ENCODE results near the gene CDON. TPM values are rescaled to one million over a fixed set of nuclear protein-coding genes. Genes with fewer than 3 reads are reported as not detected.
A peak's percentile ranks its signal among the peaks of the same experiment; 100 is the strongest.

Gene CDON
- total and polyA plus RNA-seq, 2 of the 13 experiments (the other 11 are each of a cell fraction or from before 2014, with no cell fraction given), result 9.6 to 12.8 TPM

DNA sequence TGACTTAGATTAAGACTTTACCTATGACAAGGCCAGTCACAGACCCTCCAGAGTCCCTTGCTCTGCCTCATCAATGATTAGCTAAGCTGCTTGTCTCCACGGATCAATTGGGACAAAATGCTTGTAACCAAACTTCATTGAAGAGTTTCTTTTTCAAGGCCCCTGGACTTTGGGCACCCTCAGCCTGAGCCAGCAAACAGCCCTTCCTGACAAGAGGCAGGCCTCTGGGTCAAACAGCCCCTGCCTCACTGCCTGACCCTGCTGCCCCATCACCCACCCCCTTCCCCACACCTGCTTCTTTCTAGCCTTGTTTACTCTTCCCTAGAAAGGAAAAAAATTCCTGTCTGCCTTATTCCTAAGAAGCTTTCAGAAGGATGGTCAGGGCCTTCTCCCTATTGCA is 26.3 kb upstream of the CDON start (continued):
- TF ChIP-seq FOXA3 (CRISPR knock-in tag; IDR thresholded peaks at IDR 0.05) (peak; percentile 87), U2AF2 (IDR thresholded peaks at IDR 0.05; ENCODE audit: low read depth, low read length) (no peak), SOX5 (CRISPR knock-in tag; IDR thresholded peaks at IDR 0.05; ENCODE audit: borderline replicate concordance) (peak; percentile 54; the same call in 1 of the 2 replicates), ZNF230 (CRISPR knock-in tag; IDR thresholded peaks at IDR 0.05) (no peak), HOXA7 (CRISPR knock-in tag; IDR thresholded peaks at IDR 0.05) (no peak), ZNF180 (CRISPR knock-in tag; IDR thresholded peaks at IDR 0.05; ENCODE audit: borderline replicate concordance, low read depth) (no peak), RBM22 (optimal IDR thresholded peaks at IDR 0.05; ENCODE audit: low read length) (no peak), THAP11 (CRISPR knock-in tag; IDR thresholded peaks at IDR 0.05) (no peak), ZNF121 (CRISPR knock-in tag; IDR thresholded peaks at IDR 0.05) (no peak), ZNF33A (CRISPR knock-in tag; IDR thresholded peaks at IDR 0.05; ENCODE audit: borderline replicate concordance) (no peak), SPEN (CRISPR knock-in tag; IDR thresholded peaks at IDR 0.05; ENCODE audit: low read depth) (peak; percentile 51; the same call in 1 of the 2 replicates), NR2F6 (IDR thresholded peaks at IDR 0.05) (peak; percentile 89), NR2F6 (CRISPR knock-in tag; IDR thresholded peaks at IDR 0.05) (peak; percentile 87), BORCS8-MEF2B (CRISPR knock-in tag; IDR thresholded peaks at IDR 0.05) (no peak), XRCC5 (optimal IDR thresholded peaks at IDR 0.05; ENCODE audit: low read length) (peak; percentile 30), ZNF431 (CRISPR knock-in tag; IDR thresholded peaks at IDR 0.05; ENCODE audit: borderline replicate concordance, low read depth) (0 out of 2 replicates have a peak, but pooled peaks have one; percentile 38), KLF16 (CRISPR knock-in tag; IDR thresholded peaks at IDR 0.05) (0 out of 4 replicates have a peak, but pooled peaks of 1 of the 2 experiments have one; percentile 58)
- TF ChIP-seq, protein P1, sequence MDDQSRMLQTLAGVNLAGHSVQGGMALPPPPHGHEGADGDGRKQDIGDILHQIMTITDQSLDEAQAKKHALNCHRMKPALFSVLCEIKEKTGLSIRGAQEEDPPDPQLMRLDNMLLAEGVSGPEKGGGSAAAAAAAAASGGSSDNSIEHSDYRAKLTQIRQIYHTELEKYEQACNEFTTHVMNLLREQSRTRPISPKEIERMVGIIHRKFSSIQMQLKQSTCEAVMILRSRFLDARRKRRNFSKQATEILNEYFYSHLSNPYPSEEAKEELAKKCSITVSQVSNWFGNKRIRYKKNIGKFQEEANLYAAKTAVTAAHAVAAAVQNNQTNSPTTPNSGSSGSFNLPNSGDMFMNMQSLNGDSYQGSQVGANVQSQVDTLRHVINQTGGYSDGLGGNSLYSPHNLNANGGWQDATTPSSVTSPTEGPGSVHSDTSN (CRISPR knock-in tag; IDR thresholded peaks at IDR 0.05; ENCODE audit: borderline replicate concordance), result no peak
- TF ChIP-seq, protein P2, sequence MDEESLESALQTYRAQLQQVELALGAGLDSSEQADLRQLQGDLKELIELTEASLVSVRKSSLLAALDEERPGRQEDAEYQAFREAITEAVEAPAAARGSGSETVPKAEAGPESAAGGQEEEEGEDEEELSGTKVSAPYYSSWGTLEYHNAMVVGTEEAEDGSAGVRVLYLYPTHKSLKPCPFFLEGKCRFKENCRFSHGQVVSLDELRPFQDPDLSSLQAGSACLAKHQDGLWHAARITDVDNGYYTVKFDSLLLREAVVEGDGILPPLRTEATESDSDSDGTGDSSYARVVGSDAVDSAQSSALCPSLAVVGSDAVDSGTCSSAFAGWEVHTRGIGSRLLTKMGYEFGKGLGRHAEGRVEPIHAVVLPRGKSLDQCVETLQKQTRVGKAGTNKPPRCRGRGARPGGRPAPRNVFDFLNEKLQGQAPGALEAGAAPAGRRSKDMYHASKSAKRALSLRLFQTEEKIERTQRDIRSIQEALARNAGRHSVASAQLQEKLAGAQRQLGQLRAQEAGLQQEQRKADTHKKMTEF (CRISPR knock-in tag; IDR thresholded peaks at IDR 0.05), result peak; percentile 64; the same call in 1 of the 2 replicates
- TF ChIP-seq, protein P3, sequence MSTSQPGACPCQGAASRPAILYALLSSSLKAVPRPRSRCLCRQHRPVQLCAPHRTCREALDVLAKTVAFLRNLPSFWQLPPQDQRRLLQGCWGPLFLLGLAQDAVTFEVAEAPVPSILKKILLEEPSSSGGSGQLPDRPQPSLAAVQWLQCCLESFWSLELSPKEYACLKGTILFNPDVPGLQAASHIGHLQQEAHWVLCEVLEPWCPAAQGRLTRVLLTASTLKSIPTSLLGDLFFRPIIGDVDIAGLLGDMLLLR (CRISPR knock-in tag; IDR thresholded peaks at IDR 0.05), result no peak
- TF ChIP-seq, protein P4, sequence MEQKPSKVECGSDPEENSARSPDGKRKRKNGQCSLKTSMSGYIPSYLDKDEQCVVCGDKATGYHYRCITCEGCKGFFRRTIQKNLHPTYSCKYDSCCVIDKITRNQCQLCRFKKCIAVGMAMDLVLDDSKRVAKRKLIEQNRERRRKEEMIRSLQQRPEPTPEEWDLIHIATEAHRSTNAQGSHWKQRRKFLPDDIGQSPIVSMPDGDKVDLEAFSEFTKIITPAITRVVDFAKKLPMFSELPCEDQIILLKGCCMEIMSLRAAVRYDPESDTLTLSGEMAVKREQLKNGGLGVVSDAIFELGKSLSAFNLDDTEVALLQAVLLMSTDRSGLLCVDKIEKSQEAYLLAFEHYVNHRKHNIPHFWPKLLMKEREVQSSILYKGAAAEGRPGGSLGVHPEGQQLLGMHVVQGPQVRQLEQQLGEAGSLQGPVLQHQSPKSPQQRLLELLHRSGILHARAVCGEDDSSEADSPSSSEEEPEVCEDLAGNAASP (CRISPR knock-in tag; IDR thresholded peaks at IDR 0.05; ENCODE audit: borderline replicate concordance), result peak; percentile 65; the same call in 1 of the 2 replicates
- TF ChIP-seq, protein P5, sequence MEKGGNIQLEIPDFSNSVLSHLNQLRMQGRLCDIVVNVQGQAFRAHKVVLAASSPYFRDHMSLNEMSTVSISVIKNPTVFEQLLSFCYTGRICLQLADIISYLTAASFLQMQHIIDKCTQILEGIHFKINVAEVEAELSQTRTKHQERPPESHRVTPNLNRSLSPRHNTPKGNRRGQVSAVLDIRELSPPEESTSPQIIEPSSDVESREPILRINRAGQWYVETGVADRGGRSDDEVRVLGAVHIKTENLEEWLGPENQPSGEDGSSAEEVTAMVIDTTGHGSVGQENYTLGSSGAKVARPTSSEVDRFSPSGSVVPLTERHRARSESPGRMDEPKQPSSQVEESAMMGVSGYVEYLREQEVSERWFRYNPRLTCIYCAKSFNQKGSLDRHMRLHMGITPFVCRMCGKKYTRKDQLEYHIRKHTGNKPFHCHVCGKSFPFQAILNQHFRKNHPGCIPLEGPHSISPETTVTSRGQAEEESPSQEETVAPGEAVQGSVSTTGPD (CRISPR knock-in tag; IDR thresholded peaks at IDR 0.05), result no peak
- TF ChIP-seq, protein P6, sequence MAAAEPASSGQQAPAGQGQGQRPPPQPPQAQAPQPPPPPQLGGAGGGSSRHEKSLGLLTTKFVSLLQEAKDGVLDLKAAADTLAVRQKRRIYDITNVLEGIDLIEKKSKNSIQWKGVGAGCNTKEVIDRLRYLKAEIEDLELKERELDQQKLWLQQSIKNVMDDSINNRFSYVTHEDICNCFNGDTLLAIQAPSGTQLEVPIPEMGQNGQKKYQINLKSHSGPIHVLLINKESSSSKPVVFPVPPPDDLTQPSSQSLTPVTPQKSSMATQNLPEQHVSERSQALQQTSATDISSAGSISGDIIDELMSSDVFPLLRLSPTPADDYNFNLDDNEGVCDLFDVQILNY (CRISPR knock-in tag; conservative IDR thresholded peaks at IDR 0.05), result no peak
- TF ChIP-seq, protein P7, sequence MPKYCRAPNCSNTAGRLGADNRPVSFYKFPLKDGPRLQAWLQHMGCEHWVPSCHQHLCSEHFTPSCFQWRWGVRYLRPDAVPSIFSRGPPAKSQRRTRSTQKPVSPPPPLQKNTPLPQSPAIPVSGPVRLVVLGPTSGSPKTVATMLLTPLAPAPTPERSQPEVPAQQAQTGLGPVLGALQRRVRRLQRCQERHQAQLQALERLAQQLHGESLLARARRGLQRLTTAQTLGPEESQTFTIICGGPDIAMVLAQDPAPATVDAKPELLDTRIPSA (CRISPR knock-in tag; IDR thresholded peaks at IDR 0.05; ENCODE audit: borderline replicate concordance), result no peak

All from HepG2 (cell line).